Ascending aorta (tissue), 2 donors: ENCODE measurements around the gene MYOM1. TPM values are rescaled to one million over a fixed set of nuclear protein-coding genes. Genes with fewer than 3 reads are reported as not detected.

Source experiments
- DNase-seq, 2 donors: peaks; one replicate each; pipeline ENCODE4 v3.0.0-alpha.2; 2019; ENCODE audit warnings: low spot score in 2 of 2
- H3K27ac ChIP-seq, 2 donors: fragments of 200-600 bp; sonication (generic); one replicate each; pipeline ENCODE4 v1.5.1; 2016 to 2017; ENCODE audit warnings: mild to moderate bottlenecking in 1 of 2
- H3K27me3 ChIP-seq: fragments of 200-600 bp; sonication (generic); one replicate; pipeline ENCODE4 v1.5.1; 2017
- H3K36me3 ChIP-seq, 2 donors: fragments of 200-600 bp; sonication (generic); one replicate each; pipeline ENCODE4 v1.5.1; 2016
- H3K4me1 ChIP-seq, 2 donors: fragments of 200-600 bp; sonication (generic); one replicate each; pipeline ENCODE4 v1.5.1; 2016 to 2017; ENCODE audit warnings: mild to moderate bottlenecking in 1 of 2
- H3K4me3 ChIP-seq, 2 donors: fragments of 200-600 bp; sonication (generic); one replicate each; pipeline ENCODE4 v1.5.1; 2016 to 2017; ENCODE audit warnings: mild to moderate bottlenecking in 1 of 2
- H3K9me3 ChIP-seq, 2 donors: fragments of 200-600 bp; sonication (generic); one replicate each; pipeline ENCODE4 v1.5.1; 2016
- CTCF ChIP-seq, 3 experiments: fragments of 200-600 bp in 2 of 3; fragments of 450-650 bp in 1 of 3; sonication (generic) in 2 of 3; IDR thresholded peaks; one replicate each; pipeline ENCODE4 v1.5.1; 2016 to 2019; ENCODE audit warnings: antibody characterized with exemption in 3 of 3, mild to moderate bottlenecking in 1 of 3, moderate library complexity in 1 of 3
- intact Hi-C: fragments of 100-400 bp; cut with DNase I; formaldehyde crosslinking; loops from one replicate; pipeline ENCODE4 v1.15.1; 2023
- total RNA-seq: library from RNA; depleted of rRNA; stranded (reverse); fragments of >200 nt; gene quantifications from one replicate; pipeline ENCODE4 v1.1.0, GENCODE V29; 2016

MYOM1 gene
- total RNA-seq, 1 donor from 2014 or later: 7.8 TPM

- TF ChIP-seq CTCF (IDR thresholded peaks at IDR 0.05): no peak
- H3K27me3 ChIP-seq: no peaks in the 10 kb centered on the region
- intact Hi-C loops: no loop called here
- H3K9me3 ChIP-seq: no peaks in the 10 kb centered on the region
- peaks cover 7 to 15% of the 10 kb centered on the region in 2 donors for H3K36me3 ChIP-seq
- H3K27ac ChIP-seq: no peak overlapping the region
- DNase-seq: no peak
- no peak overlapping the region for H3K4me3 ChIP-seq
- peaks cover 0 to 11% of the 10 kb centered on the region in 2 donors for H3K4me1 ChIP-seq
Measured at GRCh38 chr18:3089579-3089978, 130.2 kb downstream of the MYOM1 start.

GRCh38 chr18:3088449-3088848, 131.3 kb downstream of the MYOM1 start:
- Histone ChIP-seq H3K4me1 (peaks cover 0 to 4% of the 10 kb centered on the region in 2 donors), H3K27ac (no peak overlapping the region), H3K36me3 (peaks cover 7 to 18% of the 10 kb centered on the region in 2 donors), H3K9me3 (no peaks in the 10 kb centered on the region), H3K27me3 (no peaks in the 10 kb centered on the region), H3K4me3 (no peak overlapping the region)
- DNase-seq: no peak
- intact Hi-C loops: no loop called here
- TF ChIP-seq CTCF (IDR thresholded peaks at IDR 0.05): no peak

GRCh38 chr18:3086871-3087270, 132.9 kb downstream of the MYOM1 start:
- no peak for DNase-seq
- H3K4me3 ChIP-seq: no peak overlapping the region
- H3K27me3 ChIP-seq: no peaks in the 10 kb centered on the region
- H3K36me3 ChIP-seq: peaks cover 15 to 25% of the 10 kb centered on the region in 2 donors
- no peaks in the 10 kb centered on the region for H3K4me1 ChIP-seq
- no peak overlapping the region for H3K27ac ChIP-seq
- no peak for TF ChIP-seq CTCF (IDR thresholded peaks at IDR 0.05)
- intact Hi-C loops: no loop called here
- no peaks in the 10 kb centered on the region for H3K9me3 ChIP-seq

- Histone ChIP-seq H3K4me1 (no peaks in the 10 kb centered on the region), H3K36me3 (peaks cover 15 to 25% of the 10 kb centered on the region in 2 donors)
- DNase-seq: no peak
Measured at GRCh38 chr18:3085612-3086011, 134.2 kb downstream of the MYOM1 start.

GRCh38 chr18:3084206-3084605, 135.6 kb downstream of the MYOM1 start:
- intact Hi-C loops: no loop called here
- peaks cover 20 to 21% of the 10 kb centered on the region in 2 donors for H3K36me3 ChIP-seq
- no peak overlapping the region for H3K27ac ChIP-seq
- DNase-seq: no peak
- TF ChIP-seq CTCF (IDR thresholded peaks at IDR 0.05): no peak
- no peaks in the 10 kb centered on the region for H3K27me3 ChIP-seq
- no peaks in the 10 kb centered on the region for H3K4me1 ChIP-seq
- no peak overlapping the region for H3K4me3 ChIP-seq
- H3K9me3 ChIP-seq: no peaks in the 10 kb centered on the region

More at GRCh38 chr18:3085612-3086011, 134.2 kb downstream of the MYOM1 start:
- Histone ChIP-seq H3K27me3 (no peaks in the 10 kb centered on the region), H3K27ac (no peak overlapping the region), H3K4me3 (no peak overlapping the region), H3K9me3 (no peaks in the 10 kb centered on the region)
- no peak for TF ChIP-seq CTCF (IDR thresholded peaks at IDR 0.05)
- intact Hi-C loops: no loop called here

GRCh38 chr18:3083766-3084165, 136.0 kb downstream of the MYOM1 start:
- Histone ChIP-seq H3K27me3 (no peaks in the 10 kb centered on the region), H3K4me1 (no peaks in the 10 kb centered on the region), H3K36me3 (peaks cover 20 to 24% of the 10 kb centered on the region in 2 donors), H3K9me3 (no peaks in the 10 kb centered on the region), H3K4me3 (no peak overlapping the region), H3K27ac (no peak overlapping the region)
- intact Hi-C loops: no loop called here
- TF ChIP-seq CTCF (IDR thresholded peaks at IDR 0.05): no peak
- DNase-seq: no peak
